Osteocyte (in vitro differentiated cells): ENCODE results near the gene DEPDC1B. TPM values are rescaled to one million over a fixed set of nuclear protein-coding genes. Genes with fewer than 3 reads are reported as not detected.
"Not testable (repeated sequence)": the region's sequence is repeated elsewhere in the genome, so short reads cannot be mapped to it uniquely, and the experiment has no call there.

Experiments
- DNase-seq: peaks from one replicate; pipeline ENCODE4 v3.0.0; 2021; ENCODE audit warnings: mixed read lengths; ENCODE audit not compliant: unreplicated experiment; ENCODE audit errors: extremely low spot score
- H3K27ac Mint-ChIP-seq: one replicate; pipeline ENCODE4 v1.8.0; 2021; ENCODE audit warnings: mild to moderate bottlenecking, mixed read lengths; ENCODE audit not compliant: unreplicated experiment
- H3K27me3 Mint-ChIP-seq: one replicate; pipeline ENCODE4 v1.8.0; 2021; ENCODE audit warnings: mixed read lengths; ENCODE audit not compliant: unreplicated experiment
- H3K36me3 Mint-ChIP-seq: one replicate; pipeline ENCODE4 v1.8.0; 2021; ENCODE audit warnings: mixed read lengths; ENCODE audit not compliant: unreplicated experiment
- H3K4me1 Mint-ChIP-seq: one replicate; pipeline ENCODE4 v1.8.0; 2021; ENCODE audit warnings: mixed read lengths; ENCODE audit not compliant: unreplicated experiment
- H3K4me3 Mint-ChIP-seq: one replicate; pipeline ENCODE4 v1.8.0; 2021; ENCODE audit warnings: mild to moderate bottlenecking, moderate library complexity, mixed read lengths; ENCODE audit not compliant: unreplicated experiment
- H3K9me3 Mint-ChIP-seq: one replicate; pipeline ENCODE4 v1.8.0; 2021; ENCODE audit warnings: mixed read lengths; ENCODE audit not compliant: unreplicated experiment
- total RNA-seq: library from RNA; stranded (reverse); gene quantifications from 2 replicates; pipeline ENCODE4 v1.2.1, GENCODE V29; 2021
- TF ChIP-seq, protein P1 (sequence below): fragments of 200-600 bp; sonication (generic); IDR thresholded peaks from 2 replicates; pipeline ENCODE4 v1.5.0; 2021; ENCODE audit warnings: antibody characterized with exemption, mild to moderate bottlenecking, moderate library complexity

The DEPDC1B gene
- total RNA-seq, 1 donor from 2014 or later: 1.7 TPM

DNA sequence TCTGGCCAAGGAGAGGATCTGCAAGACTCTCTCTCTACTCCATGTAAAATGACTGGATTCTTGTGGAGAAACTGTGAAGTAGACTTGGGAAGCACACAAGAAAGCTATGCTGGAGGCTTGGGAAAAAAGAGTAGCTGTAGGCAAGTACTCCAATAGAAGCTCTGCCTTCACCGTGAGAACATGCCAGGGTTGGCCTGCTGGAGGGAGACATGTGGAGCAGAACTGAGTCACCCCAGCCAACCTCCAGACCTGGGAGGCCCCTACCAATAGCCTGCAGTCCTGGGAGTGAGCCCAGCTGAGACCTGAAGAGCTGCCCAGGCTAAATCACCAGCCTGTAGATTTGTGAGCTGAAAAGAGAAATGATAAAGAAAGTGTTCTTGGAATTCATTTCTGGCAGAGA is 66.6 kb downstream of the DEPDC1B start:
- Mint-ChIP-seq H3K36me3 (peaks cover 2% of the 10 kb centered on the region), H3K27me3 (no peaks in the 10 kb centered on the region), H3K27ac (peak overlapping the region; percentile 51), H3K9me3 (peaks cover 4% of the 10 kb centered on the region), H3K4me1 (peaks cover 16% of the 10 kb centered on the region), H3K4me3 (no peak overlapping the region)
- no peak for DNase-seq
- TF ChIP-seq, protein P1, sequence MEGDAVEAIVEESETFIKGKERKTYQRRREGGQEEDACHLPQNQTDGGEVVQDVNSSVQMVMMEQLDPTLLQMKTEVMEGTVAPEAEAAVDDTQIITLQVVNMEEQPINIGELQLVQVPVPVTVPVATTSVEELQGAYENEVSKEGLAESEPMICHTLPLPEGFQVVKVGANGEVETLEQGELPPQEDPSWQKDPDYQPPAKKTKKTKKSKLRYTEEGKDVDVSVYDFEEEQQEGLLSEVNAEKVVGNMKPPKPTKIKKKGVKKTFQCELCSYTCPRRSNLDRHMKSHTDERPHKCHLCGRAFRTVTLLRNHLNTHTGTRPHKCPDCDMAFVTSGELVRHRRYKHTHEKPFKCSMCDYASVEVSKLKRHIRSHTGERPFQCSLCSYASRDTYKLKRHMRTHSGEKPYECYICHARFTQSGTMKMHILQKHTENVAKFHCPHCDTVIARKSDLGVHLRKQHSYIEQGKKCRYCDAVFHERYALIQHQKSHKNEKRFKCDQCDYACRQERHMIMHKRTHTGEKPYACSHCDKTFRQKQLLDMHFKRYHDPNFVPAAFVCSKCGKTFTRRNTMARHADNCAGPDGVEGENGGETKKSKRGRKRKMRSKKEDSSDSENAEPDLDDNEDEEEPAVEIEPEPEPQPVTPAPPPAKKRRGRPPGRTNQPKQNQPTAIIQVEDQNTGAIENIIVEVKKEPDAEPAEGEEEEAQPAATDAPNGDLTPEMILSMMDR: no peak

DNA sequence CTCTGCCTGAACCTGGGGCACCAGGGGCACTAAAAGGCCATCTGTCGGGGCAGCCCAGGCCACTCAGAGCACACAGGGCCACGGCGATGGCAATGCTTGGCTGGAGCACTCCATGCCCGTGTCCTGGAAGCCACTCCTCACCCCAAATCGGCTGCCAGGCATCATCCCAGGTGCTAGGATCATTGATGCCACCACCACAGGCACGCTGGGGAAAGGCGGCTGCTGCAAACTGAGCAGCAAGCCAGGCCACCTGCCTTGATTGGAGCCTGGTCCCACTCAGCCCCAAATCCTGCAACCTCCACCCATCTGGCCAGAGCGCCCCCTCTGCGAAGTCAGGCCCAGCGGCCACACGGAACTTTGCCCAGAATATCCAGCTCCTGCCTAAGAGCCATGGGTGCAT is 67.8 kb downstream of the DEPDC1B start:
- TF ChIP-seq, protein P1: no peak
- Mint-ChIP-seq H3K27me3 (no peaks in the 10 kb centered on the region), H3K4me3 (no peak overlapping the region), H3K36me3 (peaks cover 3% of the 10 kb centered on the region), H3K27ac (no peak overlapping the region), H3K4me1 (peaks cover 16% of the 10 kb centered on the region), H3K9me3 (peaks cover 4% of the 10 kb centered on the region)
- no peak for DNase-seq

DNA sequence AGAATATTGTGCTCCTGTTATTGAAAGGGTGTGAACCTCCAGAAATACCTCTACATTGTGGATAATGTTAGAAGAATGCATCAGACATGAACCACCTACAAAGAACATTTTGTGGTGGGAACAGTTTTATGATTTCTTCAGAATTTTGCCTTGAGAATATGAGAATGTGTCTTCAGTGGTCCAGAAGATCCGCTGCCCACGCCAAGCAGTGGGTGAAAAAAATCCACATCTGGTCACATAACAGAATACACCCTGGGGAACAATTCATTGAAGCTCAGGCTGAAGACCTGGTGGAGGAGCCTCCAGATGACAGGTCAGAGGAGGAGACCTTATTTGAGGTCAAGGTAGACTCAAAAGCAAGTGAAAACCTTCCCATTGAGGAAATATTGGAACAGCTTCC is 69.1 kb downstream of the DEPDC1B start:
- Mint-ChIP-seq H3K4me3 (no peak overlapping the region), H3K36me3 (peaks cover 2% of the 10 kb centered on the region), H3K27me3 (no peaks in the 10 kb centered on the region), H3K9me3 (peaks cover 2% of the 10 kb centered on the region), H3K4me1 (peaks cover 16% of the 10 kb centered on the region), H3K27ac (no peak overlapping the region)
- no peak for DNase-seq
- TF ChIP-seq, protein P1: no peak

DNA sequence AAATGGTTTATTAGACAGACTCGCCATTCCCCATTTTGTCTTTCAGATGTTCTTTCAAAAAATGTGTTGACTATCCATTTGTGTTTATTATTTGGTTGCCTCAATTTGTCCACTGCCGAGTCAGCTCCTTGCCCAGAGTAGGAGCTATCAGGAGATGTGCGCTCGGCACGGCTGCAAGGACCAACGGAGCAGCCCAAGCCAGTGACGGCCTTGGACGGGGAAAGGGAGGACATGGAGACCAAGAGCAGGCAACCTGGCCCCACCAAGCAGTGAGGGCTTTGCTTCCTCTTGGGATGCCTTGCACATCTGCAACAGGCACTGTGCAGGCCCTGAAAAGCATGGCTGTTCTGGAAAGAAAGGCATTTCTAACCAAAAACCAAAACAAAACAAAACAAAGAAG is 69.8 kb downstream of the DEPDC1B start:
- DNase-seq: no peak
- H3K36me3 Mint-ChIP-seq: peaks cover 2% of the 10 kb centered on the region
- no peak overlapping the region for H3K4me3 Mint-ChIP-seq
- TF ChIP-seq, protein P1: no peak
- no peaks in the 10 kb centered on the region for H3K27me3 Mint-ChIP-seq
- H3K4me1 Mint-ChIP-seq: peaks cover 16% of the 10 kb centered on the region
- H3K9me3 Mint-ChIP-seq: no peaks in the 10 kb centered on the region
- no peak overlapping the region for H3K27ac Mint-ChIP-seq

GRCh38 chr5:60624875-60625274 is 75.1 kb downstream of the DEPDC1B start:
- H3K9me3 Mint-ChIP-seq, H3K4me3 Mint-ChIP-seq, DNase-seq, H3K4me1 Mint-ChIP-seq, H3K27me3 Mint-ChIP-seq, H3K27ac Mint-ChIP-seq, H3K36me3 Mint-ChIP-seq: not testable (repeated sequence)

DNA sequence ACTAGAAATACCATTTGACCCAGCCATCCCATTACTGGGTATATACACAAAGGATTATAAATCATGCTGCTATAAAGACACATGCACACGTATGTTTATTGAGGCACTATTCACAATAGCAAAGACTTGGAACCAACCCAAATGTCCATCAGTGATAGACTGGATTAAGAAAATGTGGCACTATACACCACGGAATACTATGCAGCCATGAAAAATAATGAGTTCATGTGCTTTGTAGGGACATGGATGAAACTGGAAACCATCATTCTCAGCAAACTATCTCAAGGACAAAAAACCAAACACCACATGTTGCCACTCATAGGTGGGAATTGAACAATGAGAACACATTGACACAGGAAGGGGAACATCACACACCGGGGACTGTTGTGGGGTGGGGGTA is 79.2 kb downstream of the DEPDC1B start:
- not testable (repeated sequence) for DNase-seq, H3K4me1 Mint-ChIP-seq, H3K27ac Mint-ChIP-seq, H3K36me3 Mint-ChIP-seq, H3K27me3 Mint-ChIP-seq, H3K4me3 Mint-ChIP-seq
- H3K9me3 Mint-ChIP-seq: peaks cover 12% of the 10 kb centered on the region
